ENCODE data around the gene CDH23. TPM values are rescaled to one million over a fixed set of nuclear protein-coding genes. Genes with fewer than 3 reads are reported as not detected.

The CDH23 gene
- polyA plus RNA-seq, 1 donor (not counting 4 experiments of a cell fraction or from before 2014, with no cell fraction given): 0.01 TPM

- Histone ChIP-seq H3K27me3 (ENCODE audit: control insufficient read depth, extremely low read depth, insufficient read depth, low read length) (no peaks in the 10 kb centered on the region), H3K9ac (ENCODE audit: control insufficient read depth, extremely low read depth, insufficient read depth, low read length) (no peak overlapping the region), H4K20me1 (ENCODE audit: control insufficient read depth, extremely low read depth, insufficient read depth, low read length) (no peaks in the 10 kb centered on the region), H3K9me1 (ENCODE audit: control insufficient read depth, extremely low read depth, insufficient read depth, low read length) (no peaks in the 10 kb centered on the region), H3K4me2 (ENCODE audit: control insufficient read depth, extremely low read depth, insufficient read depth, low read depth, low read length) (no peak overlapping the region), H3K4me3 (ENCODE audit: control insufficient read depth in 2 of 3, extremely low read depth in 1 of 3, insufficient read depth in 2 of 3, low read depth in 1 of 3, low read length in 3 of 3) (no peak overlapping the region), H3K4me1 (ENCODE audit: control insufficient read depth, extremely low read depth, insufficient read depth, low read length) (peaks cover 36% of the 10 kb centered on the region), H2AFZ (ENCODE audit: control insufficient read depth, low read length) (no peak overlapping the region), H3K36me3 (ENCODE audit: control insufficient read depth in 2 of 2, extremely low read depth in 1 of 2, insufficient read depth in 2 of 2, low read length in 2 of 2) (no peaks in the 10 kb centered on the region), H3K27ac (ENCODE audit: control insufficient read depth, insufficient read depth, low read length) (no peak overlapping the region), H3K9me3 (ENCODE audit: control insufficient read depth, low read depth, low read length) (no peaks in the 10 kb centered on the region), H3K79me2 (ENCODE audit: control insufficient read depth, insufficient read depth, low read length) (no peaks in the 10 kb centered on the region)
- DNase-seq (ENCODE audit: low read depth, low spot score) (no peak), FAIRE-seq (no peak)
- TF ChIP-seq EZH2 (IDR thresholded peaks at IDR 0.05; ENCODE audit: low read length) (no peak), CTCF (optimal IDR thresholded peaks at IDR 0.05 in 1 of 3, IDR thresholded peaks at IDR 0.05 in 1 of 3, conservative IDR thresholded peaks at IDR 0.05 in 1 of 3; ENCODE audit: extremely low read depth in 1 of 3, insufficient read depth in 2 of 3, low read length in 3 of 3) (no peak)
- dilution Hi-C loops (cut with MboI; ENCODE audit: extremely low pct_ligation_motif_present, low sequenced_read_pairs): no loop called here
These were observed 348.4 kb downstream of the CDH23 start for GRCh38 chr10:71744897-71745663.

- TF ChIP-seq EZH2 (IDR thresholded peaks at IDR 0.05; ENCODE audit: low read length) (no peak), CTCF (optimal IDR thresholded peaks at IDR 0.05 in 1 of 3, IDR thresholded peaks at IDR 0.05 in 1 of 3, conservative IDR thresholded peaks at IDR 0.05 in 1 of 3; ENCODE audit: extremely low read depth in 1 of 3, insufficient read depth in 2 of 3, low read length in 3 of 3) (no peak)
- no peaks in the 10 kb centered on the region for H3K27me3 ChIP-seq (ENCODE audit: control insufficient read depth, extremely low read depth, insufficient read depth, low read length)
- H3K9me3 ChIP-seq (ENCODE audit: control insufficient read depth, low read depth, low read length): no peaks in the 10 kb centered on the region
- H3K27ac ChIP-seq (ENCODE audit: control insufficient read depth, insufficient read depth, low read length): no peak overlapping the region
- FAIRE-seq (no peak), DNase-seq (ENCODE audit: low read depth, low spot score) (no peak)
- no peak overlapping the region for H2AFZ ChIP-seq (ENCODE audit: control insufficient read depth, low read length)
- H3K4me1 ChIP-seq (ENCODE audit: control insufficient read depth, extremely low read depth, insufficient read depth, low read length): peaks cover 30% of the 10 kb centered on the region
- H3K79me2 ChIP-seq (ENCODE audit: control insufficient read depth, insufficient read depth, low read length): no peaks in the 10 kb centered on the region
- H3K4me2 ChIP-seq (ENCODE audit: control insufficient read depth, extremely low read depth, insufficient read depth, low read depth, low read length): no peak overlapping the region
- peaks cover 0 to 1% of the 10 kb centered on the region in 2 experiments for H3K36me3 ChIP-seq (ENCODE audit: control insufficient read depth in 2 of 2, extremely low read depth in 1 of 2, insufficient read depth in 2 of 2, low read length in 2 of 2)
- H3K9me1 ChIP-seq (ENCODE audit: control insufficient read depth, extremely low read depth, insufficient read depth, low read length): no peaks in the 10 kb centered on the region
- H4K20me1 ChIP-seq (ENCODE audit: control insufficient read depth, extremely low read depth, insufficient read depth, low read length): no peaks in the 10 kb centered on the region
- dilution Hi-C loops (cut with MboI; ENCODE audit: extremely low pct_ligation_motif_present, low sequenced_read_pairs): no loop called here
- H3K9ac ChIP-seq (ENCODE audit: control insufficient read depth, extremely low read depth, insufficient read depth, low read length): no peak overlapping the region
- H3K4me3 ChIP-seq (ENCODE audit: control insufficient read depth in 2 of 3, extremely low read depth in 1 of 3, insufficient read depth in 2 of 3, low read depth in 1 of 3, low read length in 3 of 3): no peak overlapping the region
These were observed 349.0 kb downstream of the CDH23 start for GRCh38 chr10:71745664-71746250.
